SKM-1 treated with dmso at 0.1 percent for 144 hours (cell line): ENCODE results near the gene SRSF4.
"Not testable (repeated sequence)": the region's sequence is repeated elsewhere in the genome, so short reads cannot be mapped to it uniquely, and the experiment has no call there.

ENCODE experiments used
- DNase-seq: peaks from one replicate; lab custom pipeline; 2025; ENCODE audit not compliant: unreplicated experiment; lab: John Stamatoyannopoulos, UW

Gene SRSF4

DNA sequence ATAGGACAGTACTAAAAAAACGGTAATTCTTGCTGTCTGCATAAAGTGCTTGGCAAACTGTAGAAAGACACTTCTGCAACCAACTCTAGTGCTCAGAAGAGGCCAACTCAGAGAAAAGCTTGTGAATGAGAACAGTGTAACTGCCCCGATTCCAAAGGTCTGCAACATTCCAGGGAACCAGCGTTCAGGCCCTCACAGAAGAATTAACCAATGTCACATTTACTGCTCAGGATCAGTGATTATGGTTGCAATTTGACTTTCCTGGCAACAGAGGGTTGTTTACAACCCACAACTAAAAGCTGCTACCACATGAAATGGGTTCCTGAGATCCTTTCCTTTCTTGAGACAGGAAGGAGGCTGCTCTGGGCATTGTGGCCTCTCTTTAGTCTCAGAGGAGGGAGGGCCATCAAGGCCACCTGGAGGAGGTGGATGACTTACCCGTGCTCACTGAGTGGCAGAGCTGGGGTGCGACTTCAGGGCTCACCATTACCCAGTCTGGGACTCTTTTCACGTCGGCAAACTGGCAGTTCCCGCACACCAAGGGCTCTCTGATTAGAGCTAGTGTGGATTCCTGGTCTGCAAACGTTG, 15.3 kb downstream of the SRSF4 start:
- no peak for DNase-seq

DNA sequence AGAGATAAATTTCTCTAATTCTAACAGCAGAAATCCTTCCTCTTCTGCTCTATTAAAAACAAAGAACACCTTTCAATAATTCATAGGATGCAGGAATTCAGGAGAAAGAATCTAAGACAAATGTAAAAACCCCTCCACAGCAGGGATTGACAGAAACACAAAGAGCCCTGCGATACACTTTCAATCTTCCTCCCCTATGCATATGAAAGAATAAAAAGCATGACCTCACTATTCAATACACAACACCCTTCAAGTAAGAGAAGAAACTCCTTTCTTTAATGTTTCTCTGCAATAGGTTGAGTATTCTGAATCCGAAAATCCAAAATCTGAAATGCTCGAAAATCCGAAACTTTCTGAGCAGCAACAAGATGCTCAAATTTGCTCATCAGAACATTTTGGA, 17.1 kb downstream of the SRSF4 start:
- no peak for DNase-seq

DNA sequence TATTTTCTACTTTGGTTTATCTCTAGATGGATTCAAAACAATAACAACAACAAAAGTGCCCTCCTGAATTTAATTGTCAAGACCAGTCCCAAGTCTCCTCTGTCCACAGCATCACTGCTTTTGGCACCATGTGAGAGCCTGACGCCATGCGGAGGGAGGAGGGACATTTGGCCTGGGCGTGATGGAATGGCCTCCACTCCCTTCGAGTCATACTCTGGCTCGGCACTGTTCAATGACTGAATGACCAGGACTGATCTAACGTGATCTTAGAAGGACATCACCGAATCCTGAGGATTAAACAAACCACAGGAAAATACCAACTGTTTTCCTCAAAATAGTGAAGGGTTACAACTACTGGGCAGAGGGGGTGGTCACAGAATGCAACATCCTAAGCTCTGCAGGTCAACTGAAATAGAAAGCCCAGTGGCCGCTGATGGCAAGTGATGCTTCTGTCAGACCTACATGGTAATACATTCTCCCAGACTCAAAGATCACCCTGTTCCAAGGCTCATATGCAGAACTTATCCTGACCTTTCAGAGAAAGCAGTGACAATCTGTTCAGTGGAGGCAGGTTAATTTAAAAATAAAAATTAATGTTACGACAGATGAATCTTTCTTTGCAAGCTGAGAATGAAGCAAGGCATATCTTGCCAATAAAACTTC, 19.1 kb downstream of the SRSF4 start:
- DNase-seq: no peak

DNA sequence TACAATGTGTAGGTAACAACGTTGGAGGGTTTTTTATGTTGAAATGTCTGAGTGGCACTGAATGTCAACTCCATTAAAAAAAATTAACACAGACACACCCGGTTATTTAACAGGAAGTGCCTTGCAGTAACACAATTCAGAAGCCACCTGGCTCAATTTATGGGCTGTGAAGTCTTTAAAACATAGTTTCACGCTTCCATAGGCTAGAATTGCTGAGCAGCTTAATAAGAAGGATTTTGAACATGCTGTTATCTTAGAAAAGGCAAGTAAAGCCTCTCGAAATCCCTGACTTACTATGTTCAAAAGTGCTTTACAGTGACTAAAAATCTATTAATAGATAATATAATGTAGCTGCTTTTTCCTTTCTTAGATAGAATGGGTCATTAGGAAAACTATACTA, 19.7 kb downstream of the SRSF4 start:
- no peak for DNase-seq

DNA sequence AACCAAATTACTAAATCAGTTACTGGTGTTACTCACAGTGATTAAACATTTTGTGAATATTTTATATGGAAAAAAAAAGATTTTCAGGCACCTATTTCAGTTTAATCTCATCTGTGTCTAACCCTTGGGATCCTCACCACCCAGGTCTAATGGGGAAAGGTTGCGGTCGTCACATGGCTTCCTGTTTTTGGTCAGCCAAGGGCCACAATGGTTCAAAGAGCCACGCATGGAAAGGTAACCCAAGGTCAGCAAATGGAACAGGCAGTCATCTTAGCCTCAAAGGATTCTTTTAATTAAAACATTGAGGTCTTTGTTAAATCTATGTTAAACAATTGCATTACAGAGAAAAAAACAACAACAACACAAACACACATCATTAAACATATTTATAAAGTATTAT, 21.9 kb downstream of the SRSF4 start:
- no peak for DNase-seq

DNA sequence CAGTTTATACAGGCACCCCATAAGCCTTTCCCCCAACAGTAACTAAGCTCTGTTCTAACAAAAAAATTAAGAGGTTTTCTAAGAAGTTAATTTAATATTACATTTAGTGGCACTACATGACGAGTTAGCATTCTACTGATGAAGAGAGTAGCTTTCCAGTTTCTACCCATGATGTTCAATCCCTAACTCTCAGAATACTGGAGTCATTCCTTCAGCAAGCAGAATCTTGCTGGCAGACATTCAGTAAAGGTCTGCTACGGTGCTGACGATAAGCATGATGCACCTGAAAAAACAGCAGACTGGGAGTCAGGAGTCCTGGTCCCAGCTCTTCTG, 24.5 kb downstream of the SRSF4 start:
- DNase-seq: no peak

DNA sequence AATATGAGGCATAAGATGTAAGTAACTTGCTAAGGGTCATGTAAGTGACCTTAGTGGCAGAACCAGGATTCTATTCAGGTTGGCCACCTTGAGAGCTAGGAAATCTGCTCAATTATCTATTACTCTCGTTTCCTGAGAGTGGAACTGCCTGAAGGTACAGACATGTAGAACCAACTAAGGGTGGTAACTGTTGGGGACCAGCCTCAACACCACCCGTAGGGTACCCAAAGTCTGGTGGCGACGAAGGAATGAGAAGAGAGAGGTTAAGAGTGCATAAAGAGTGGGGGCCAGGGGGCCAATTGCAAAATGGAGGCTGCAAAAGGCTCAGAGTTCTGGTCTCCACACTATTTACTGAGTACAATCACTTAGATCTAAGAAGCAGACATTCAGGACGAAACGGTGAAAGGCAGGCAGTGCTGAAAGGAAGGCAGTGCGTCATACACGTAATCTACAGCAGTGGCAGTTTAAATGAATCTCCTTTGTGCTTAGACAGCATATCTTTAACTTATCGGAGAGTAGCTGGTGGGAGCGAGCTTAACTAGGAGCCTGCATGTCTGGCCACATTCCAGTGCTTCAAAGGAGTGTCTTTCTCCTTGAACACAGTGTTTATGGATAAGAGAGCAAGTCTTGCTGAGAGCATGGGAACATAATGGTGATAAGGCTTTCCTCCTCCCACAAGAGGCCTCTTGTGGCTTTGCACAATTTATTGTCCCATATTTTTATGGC, 25.0 kb downstream of the SRSF4 start:
- no peak for DNase-seq

DNA sequence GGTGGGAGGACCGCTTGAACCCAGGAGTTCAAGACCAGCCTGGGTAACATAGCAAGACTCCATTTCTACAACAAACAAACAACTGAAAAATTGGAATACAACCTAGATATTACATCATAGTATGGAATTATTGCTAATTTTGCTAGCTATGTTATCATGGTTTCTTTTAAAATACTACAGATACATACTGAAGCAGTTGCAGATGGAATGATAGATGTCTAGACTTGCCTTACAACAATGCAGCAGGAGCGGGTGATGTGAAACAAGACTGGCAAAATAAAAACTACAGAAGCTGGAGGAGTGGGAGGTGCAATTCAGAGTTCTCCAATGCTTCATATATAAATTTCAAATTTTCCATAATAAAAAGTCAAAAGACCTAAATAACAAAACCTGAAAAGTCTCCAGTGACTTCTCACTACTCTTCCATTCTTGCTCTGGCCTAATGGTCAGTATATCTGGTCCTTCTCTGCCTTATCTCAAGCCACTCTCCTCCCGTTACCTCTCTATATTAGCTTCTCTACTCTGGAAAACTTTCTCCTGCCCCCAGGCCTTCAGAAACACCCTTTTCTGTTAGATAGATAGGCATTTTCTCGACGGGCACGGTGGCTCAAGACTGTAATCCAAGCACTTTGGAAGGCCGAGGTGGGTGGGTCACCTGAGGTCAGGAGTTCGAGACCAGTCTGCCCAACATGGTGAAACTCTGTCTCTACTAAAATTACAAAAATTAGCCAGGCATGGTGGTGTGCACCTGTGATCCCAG, 29.5 kb downstream of the SRSF4 start:
- no peak for DNase-seq

DNA sequence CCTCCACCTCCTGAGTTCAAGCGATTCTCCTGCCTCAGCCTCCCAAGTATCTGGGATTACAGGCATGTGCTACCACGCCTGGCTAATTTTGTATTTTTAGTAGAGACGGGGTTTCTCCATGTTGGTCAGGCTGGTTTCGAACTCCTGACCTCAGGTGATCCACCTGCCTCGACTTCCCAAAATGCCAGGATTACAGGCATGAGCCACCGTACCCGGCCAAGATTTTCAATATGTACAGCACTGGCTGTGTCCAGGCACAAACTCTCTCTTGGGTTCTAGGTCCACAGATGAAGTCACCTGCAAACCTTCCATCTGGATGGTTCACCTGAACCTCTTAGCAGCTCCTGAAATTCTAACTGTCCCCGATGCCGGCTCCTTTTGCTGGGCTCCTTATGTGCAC, 31.4 kb downstream of the SRSF4 start:
- not testable (repeated sequence) for DNase-seq

DNA sequence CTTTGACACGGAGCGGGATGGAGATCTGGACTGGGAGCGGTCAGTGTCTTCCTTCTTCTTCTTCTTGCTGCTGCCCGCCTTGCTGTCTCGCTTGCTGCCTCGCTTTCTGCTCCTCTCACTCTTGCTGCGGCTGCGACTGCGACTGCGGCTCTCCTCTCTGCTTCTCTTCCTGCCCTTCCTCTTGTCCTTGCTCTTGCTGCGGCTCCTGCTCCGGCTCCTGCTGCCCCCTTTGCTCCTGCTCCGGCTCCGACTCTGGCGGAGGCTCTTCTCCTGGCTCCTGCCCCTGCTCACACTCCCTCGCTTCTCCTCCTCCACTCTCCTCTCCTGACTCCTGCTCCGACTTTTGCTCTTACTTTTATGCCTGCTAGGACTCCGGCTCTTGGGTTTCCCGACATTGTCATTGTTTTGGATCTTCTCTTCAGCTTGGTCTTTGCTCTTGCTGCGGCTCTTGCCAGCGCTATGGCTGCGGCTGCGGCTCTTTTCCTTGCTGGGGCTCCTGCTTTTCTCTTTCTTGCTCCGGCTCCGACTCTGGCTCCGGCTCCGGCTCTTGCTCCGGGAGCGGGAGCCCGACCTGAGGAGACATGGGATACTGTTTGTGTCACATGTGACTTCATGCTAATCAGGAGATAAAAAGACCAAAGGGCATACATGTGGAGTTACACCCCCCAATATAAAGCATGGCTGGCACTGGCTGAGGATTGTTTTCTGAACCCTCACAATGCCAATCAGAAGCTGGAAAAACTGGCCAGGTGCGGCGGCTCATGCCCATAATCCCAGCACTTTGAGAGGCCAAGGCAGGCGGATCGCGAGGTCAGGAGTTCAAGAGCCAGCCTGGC, 32.8 kb downstream of the SRSF4 start:
- no peak for DNase-seq

DNA sequence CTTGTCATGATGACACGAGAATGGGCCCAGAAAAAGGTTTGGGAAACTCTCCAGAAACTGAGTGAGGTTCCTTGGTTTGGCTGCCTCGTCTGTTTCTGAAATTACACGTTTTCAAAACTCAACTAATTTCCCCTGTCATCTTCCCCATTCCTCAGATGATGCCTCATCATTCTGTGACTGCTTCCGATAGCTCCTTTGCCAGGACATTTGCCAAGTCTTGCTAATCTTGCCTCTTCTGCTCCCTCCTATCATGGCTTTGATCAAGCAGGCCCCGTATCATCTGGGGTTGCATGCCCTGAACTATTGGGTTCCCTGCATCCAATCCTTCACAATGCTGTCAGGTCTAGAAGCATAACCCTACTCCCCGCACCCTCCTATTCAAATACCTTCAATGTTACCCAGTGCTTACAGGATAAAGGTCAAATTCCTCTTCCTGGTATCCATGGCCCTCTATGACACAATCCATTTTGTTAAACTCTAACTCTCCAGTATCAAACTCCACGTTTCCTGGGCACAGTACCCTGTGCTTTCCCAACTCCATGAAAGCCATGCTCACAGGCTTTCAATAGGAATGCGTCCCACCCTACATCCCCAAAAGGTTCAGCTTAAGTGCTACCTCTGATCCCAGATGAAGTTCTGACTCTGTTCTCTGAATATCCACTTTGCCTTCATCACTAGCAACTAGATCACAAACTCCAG, 35.8 kb downstream of the SRSF4 start:
- no peak for DNase-seq

DNA sequence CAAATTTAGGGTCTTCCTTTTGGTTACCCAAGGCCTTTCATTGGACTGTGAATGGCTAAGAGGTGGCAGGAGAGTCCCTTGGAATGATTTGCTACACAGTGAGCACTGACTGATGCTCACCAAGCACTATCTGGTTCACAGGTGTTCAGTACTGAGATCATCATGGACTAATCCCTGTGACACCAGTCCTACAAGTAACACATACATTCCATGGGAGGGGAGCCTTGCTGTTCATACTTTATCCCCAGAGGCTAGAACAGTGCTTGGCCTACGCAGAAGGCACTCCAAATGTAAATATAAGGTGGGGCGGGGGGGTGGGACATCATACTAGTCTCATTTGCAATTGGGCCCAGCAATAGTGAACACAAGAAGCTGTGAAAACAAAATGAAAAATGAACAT, 37.5 kb downstream of the SRSF4 start:
- DNase-seq: no peak

DNA sequence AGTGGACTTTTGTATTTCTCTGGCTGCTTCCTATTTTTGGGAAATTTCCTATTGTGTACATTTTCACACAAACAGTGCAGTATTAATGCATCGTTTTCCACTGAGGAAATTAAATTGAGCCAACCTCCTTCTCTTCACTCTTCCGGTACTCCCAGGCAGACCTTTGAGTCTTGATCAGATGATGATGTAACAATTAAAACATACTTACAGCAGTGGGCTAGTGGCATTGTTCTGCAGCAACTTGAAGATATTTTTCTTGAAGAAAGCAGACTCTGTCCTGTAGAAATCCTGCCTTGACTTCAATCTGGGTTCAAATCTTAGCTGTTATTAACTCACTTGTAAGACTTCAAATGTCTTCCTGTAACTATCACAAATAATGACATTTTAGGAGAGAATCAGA, 39.0 kb downstream of the SRSF4 start:
- no peak for DNase-seq

DNA sequence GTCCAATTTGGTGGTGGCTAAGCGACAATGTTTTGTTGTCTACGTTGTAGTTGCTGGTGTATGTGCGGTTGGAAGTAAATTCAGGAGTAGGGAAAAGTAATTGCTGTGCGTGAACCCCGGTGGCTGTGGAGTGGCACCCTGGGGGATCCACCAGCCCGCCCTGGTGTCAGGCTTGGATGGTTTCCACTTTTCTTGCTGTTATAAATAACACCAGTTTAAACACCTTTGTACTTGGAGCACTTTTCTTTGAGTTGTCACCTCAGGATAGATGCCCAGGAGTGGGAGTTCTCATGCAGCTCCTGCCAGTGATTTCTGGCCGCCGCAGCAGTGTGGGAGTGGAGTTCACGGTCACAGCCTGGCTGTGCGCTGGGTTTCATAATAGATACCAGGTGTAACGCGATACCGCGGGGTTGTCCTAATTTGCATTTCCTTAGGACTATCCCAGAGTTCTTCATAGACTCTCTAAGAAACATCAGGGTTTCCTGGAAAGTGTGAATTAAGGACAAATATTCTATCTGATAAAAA, 45.2 kb downstream of the SRSF4 start:
- no peak for DNase-seq

DNA sequence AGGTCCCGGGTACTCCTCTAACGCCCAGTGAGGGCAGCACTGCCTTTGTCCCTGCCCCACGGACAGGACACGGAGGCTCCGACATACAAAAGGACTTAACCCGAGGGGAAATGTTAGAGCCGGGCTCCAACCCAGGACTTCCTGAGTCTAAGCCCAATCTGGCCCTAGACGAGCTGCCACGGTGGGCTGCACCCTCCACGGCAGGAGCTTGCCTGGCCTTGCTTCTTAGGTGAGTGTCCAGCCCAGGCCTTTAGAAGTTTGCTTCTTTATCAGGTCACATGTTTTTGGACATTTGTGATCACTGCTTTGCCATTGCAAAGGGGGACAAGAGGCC, 47.0 kb downstream of the SRSF4 start:
- DNase-seq: no peak

DNA sequence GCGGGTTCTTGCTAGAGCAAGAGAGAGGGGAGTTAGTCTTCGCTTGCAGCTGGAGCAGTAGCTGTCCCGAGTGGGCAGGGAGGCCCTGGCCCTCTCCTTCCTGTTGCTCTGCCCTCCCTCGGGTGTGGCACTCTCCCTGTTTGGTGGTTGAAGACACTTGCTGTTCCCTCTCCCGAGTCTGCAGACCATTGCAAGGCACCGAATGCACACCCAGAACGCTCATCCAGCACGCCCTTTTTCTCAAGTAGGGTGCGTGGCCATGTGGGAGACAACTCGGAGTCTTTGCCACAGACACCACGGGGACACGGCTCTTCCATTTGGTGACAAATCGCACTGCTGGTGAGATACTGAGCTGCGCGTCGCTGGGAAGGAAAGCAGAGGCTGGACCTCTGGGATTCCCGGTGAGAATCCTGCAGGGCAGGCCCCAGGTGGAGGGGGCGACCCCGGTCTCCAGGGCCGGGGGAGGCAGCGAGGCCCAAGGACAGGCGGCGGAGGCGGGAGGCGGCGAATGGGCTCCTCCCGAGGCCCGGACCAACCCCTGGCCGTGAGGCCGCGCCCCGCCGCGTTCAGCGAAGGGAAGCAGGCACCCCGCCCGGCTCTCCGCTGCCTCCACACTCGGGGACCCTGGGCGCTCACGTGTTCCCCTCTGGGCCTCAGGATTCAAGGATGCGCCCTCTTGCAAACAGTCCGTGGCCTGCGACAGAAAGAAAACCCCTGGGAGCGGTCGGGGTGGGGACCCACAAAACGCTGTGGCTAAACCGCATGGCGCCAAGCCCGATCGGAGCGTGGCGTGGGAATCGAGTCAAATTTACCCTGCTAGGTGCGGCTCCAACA, 47.6 kb downstream of the SRSF4 start:
- no peak for DNase-seq

DNA sequence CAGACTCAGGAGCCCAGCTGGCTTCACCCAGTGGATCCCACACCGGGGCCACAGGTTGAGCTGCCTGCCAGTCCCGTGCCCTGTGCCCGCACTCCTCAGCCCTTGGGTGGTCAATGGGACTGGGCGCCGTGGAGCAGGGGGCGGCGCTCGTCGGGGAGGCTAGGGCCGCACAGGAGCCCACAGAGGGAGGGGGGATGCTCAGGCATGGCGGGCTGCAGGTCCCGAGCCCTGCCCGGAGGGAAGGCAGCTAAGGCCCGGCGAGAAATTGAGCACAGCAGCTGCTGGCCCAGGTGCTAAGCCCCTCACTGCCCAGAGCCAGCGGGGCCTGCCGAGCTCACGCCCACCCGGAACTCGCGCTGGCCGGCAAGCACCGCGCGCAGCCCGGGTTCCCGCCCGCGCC, 50.6 kb downstream of the SRSF4 start:
- DNase-seq: not testable (repeated sequence)

DNA sequence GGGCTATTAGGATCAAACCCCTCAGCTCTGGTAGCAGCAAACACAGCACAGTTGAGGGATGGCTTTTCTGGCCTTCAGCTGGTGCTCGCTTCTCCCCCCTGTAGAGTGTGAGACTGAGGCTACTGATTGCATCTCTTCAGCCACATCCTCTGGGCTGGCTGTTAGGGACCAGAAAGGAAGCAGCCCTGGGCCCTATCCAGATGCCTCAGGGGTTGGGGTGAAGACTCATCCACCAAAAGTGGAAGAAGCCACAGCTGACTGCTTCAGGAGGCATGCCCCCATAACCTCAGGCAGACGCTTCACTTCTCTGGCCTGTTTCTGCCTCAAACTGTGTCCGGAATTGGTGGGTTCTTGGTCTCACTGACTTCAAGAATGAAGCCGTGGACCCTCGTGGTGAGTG, 51.8 kb downstream of the SRSF4 start:
- no peak for DNase-seq

DNA sequence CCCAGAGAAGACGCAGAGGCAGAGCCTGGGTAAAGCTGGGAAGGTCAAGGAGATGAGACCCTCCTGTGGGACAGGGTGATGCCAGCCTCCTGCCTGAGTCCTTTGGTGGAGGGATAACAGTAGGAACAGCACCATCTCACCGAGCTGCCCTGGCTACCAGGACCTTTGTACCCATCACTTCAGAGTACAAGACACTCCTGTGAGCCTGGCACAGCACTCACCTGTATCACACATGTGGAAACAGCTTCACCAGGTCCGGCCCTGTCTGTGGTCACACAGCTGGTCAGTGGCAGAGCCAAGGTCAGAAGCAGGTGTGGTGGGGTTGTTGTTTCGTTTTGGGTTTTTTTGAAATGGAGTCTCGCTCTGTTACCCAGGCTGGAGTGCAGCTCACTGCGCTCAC, 53.0 kb downstream of the SRSF4 start:
- DNase-seq: no peak

DNA sequence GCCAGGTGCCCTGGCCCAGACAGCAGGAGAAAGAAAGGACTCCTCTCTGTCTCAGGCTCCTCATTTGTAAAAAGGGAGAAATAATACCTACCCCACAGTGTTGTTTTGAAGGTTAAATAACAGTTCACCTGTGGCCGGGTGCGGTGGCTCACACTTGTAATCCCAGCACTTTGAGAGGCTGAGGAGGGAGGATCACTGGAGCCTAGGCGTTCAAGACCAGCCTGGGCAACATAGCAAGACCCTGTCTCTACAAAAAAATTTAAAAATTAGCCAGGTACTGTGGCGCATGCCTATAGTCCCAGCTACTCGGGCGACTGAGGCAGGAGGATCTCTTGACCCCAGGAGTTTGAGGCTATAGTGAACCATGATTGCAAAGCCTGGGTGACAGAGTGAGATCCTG, 55.5 kb downstream of the SRSF4 start:
- DNase-seq: no peak
